NCI-H1092 treated with DMSO at 0.1 percent for 48 hours (cell line): ENCODE measurements around the gene L3MBTL4.

Experiments
- DNase-seq: peaks from one replicate; lab custom pipeline; 2025; lab: John Stamatoyannopoulos, UW

Gene L3MBTL4

DNA sequence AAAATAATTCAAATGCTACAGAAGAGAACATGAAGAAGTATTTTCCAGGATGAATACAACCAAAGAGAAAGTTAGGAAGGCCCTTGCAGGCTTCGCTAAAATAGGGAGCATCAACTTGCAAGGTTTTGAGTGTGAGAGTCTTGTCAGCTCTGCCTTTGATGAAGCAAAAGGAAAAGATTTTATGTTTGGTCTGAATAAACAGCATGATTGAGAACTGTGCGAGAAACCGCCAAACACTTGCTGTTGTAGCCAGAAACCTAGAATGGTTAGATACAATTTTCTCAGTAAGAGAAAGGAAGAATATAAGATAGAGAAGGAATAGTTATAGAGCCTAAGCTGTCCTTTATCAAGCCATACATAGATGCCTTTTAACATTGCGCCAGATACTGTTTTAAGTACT is 163.6 kb downstream of the L3MBTL4 start:
- DNase-seq, result no peak

DNA sequence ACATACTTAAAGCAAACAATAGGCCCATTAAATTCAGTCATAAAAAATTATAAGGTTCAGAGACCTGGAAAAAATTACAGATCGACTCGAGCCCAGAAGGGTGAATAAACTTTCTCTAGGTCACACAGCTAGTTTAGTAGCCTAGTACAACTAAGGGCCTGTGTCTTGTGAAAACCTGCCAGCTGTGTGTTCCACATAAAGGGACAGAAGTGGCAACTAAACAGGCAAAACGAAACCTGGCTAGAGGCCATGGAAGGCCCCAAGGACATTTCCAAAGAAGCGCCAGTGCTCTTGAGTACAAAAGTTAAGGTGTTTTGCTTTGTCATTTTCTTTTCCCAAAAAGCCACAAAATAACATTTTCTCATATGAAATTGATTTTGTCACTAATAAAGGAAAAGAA is 164.9 kb downstream of the L3MBTL4 start:
- no peak for DNase-seq

DNA sequence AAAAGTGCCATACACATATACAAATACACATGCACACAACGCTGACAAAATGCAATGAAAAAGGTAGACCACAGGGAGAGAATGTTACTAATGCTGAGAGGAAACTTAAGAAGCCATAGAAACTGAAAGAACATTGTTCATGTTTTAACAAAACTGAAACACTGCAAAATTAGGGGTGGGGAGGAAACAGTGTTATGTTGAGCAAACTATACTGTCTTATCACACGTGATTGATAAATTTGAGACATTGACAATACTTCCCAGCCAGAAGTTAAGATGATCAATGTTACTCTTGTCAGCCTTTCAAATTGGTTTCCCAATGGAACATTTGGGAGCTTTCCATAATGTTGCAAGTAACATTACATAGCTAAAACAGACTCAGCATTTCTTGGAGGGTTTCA is 165.5 kb downstream of the L3MBTL4 start:
- no peak for DNase-seq

DNA sequence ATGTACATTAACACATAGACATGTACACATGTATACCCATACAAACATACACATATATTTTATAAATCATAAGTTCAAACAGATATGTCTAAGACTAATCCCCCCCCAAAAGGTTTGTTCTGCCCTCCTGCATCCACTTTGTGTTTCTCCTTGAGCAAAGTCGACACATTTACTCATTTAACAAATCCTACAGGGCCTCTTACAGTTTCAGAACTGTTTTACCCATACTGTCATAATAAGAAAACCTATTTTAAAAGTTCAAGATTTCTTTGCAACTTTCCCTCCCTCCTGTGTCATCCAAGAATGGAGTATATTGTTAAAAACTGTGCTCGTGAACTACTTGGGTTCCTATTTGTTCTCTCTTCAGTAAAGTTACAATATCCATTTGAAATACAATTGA is 166.7 kb downstream of the L3MBTL4 start:
- DNase-seq, result no peak

DNA sequence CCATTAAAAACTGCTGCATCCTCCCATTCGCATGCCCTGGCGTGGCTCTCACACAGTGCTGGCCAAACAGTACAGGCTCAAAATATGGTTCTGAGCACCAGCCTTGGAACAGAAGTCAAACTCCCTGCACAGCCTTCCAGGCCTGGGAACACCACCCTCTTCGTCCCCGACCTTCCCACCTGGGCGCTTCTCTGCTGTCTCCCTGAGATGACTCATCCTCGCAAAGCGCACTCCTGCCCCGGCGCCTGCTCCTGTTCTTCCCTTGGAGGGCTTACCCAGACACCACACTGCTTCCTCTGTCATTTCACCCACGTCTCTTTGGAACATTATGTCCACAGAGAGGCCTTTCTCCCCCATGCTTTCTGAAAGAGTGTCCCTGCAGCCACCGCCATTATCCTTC is 172.7 kb downstream of the L3MBTL4 start:
- DNase-seq, result no peak

DNA sequence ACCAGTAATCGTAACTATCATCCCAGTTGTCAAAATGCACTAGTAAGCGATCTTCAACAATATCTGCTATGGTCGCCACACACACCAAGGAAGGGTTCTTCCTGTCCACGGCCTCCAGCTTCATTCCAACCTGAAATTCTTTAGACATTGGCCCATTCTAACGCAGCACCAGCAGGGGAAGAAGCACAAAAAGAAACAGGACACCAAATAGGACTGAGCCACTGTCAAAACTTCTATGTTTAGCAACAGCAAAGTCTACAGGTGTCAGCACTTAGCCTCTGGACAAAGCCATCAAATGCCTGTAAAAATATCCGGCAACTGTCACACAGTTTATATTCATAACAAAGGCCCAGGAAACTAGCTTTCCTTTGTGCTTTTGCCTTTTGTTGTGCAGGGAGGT is 175.0 kb downstream of the L3MBTL4 start:
- no peak for DNase-seq

DNA sequence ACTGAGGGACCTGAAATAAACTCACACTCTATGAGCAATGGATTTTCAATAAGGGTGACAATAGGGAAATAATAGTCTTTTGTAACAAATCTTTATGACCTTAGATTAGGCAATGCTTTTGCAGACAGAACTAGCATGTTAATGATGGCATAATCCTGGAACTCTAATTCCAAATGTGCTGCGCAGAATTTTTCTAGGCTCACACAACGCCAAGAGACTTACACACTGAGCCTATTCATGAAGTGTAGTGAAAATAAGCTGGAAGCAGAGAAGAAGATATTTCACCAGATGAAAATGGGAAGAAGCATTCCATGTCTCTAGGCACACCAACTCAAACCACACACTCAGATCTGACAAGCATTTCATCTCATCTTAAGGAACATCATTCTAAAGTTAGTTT is 178.5 kb downstream of the L3MBTL4 start:
- no peak for DNase-seq

DNA sequence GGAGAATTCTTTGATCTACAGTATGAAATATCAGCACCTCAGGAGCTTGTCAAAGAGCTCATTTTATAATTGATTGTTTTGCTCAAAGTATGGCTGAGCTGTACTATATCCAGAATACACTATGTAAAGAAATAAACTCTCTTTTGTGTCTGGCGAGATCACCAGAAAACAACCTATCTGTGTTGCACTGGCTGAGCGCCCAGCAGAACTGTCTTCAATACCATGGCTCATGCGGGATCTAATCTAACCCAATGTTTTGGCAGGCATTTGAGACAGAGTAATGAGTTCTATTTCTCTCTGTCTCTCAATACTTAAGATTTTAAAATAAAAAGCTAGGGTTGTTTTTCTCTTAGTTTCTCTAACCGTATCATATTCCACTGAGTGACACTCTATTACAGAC is 192.4 kb downstream of the L3MBTL4 start:
- DNase-seq, result no peak

DNA sequence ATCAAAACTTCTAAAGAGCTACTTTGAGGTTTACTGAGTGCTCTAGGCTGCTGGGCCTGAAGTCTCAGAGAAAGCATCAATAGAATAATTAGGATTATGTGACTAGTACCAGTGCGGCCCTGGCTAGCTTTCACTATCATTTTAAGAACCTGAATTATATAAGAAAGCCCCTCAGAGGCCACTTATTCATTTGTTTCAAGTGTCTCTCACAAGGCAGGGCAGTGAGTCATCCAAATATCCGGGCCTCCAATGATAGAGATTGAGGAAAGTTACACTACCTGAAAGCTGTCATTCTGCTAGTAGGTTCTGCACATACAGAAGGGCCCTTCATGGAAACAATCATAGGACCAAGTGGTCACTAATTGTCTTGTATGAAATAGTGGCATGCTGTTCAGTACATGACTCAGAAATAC is 193.1 kb downstream of the L3MBTL4 start:
- no peak for DNase-seq

DNA sequence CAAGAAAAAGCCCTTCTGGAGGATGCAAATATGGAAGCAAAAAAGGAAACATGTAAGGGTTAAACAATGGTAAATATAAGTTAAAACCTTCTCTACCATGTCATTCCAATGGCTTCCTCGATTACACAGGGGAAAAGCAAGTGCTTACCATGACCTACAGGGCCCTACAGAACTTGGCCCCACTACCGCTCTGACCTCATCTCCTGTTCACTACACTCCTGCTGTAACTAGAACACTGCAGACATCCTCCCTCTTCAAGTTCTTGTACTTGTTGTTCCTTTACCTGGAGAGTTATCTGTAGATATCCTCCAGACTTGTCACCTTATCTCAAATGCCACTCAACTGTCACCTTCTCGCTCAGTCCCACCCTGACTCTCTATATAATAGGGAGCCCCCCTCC is 194.6 kb downstream of the L3MBTL4 start:
- DNase-seq, result no peak

DNA sequence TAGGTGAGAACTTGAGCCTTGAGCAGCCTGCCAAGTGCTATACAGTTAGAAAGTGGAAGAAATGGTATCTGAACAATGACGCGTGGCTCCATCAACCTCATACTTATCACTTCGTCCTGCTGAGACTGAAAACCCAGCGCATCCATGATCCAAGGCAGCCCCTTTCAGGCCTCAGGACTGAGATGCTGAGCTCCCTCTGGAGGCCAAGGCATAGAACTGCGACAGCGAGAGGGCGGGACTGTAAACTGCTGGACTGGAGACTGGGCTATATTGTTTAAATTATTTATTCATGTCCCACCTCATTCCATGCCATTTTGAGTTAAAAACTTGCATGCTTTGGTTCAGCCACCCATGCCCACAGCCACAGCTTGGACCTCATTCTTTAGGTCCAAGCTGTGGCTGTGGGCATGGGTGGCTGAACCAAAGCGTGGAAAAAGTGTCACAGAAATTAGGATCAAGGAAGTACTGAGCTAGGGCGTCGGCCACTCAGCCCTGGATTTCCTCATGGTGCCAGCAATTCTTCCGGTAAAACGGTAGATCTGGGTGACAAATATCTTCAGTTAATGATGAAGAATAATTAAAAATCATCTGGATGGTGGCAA is 195.5 kb downstream of the L3MBTL4 start:
- peak; percentile 4 for DNase-seq

DNA sequence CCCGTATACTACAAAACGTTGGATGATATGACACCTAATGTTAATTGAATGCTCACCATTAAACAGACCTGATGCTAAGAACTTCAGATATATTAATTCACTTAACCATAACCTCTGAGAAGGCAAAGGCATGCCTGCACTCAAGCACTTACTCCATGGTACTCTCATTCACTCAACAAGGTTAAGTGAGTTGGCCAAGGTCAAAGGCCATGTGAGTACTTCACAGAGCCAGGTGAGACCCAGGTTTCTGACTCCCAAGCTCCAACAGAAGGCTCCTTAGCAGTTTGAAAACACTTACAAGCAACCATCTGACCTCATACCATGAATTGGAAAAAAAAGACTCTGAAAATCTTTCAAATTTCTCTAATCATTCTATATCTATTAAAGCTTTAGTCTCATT is 198.8 kb downstream of the L3MBTL4 start:
- DNase-seq, result no peak

DNA sequence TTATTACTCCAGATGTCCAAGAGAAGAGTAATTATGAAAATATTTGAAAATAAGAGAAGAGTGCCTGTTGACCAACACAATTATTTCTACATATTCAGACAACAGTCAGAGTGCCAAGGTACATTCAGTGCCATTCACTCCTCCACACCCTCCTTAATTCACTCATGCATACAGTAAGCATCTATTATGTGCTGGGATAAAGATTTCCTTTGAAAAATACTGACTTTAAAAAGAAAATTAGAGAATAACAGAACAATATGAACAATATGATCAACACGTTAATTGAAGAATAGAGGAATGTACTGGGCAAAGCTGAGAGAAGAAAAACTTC is 203.6 kb downstream of the L3MBTL4 start:
- DNase-seq, result no peak

DNA sequence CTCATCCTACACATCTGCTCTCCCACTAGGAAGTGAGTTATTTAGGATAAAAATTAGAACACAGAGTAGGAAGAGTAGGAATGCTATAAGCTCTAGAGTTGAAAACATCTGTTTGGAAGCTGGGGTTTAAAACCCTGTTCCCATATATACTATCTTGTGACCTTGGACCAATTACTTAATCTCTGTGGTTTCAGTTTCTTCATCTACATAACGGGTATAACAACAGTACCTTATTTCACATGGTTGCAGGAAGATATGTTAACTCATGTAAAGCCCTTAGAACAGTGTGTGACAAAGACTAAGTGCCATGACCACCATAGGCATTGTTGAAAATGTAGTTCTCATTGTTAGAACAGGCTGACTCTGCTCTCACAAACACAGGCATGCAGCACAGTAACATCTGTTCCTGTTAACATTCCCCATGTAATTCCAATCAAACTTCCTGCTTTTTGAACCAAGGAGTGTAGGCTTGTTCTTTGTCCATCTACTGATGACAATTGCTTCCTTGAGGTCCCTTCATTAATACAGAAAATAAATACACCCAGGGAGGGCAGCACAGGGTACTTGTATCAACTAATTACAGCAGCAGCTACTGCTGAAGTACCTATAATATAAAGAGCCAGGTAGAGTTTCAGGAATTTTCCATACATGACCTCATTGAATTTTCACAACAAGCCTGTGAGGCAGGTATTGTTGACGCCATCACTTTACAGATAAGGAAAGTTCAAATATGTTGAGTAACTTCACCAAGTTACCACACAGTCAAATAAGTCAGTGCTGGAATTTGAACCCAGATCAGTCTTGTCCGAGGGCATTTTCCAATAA is 204.2 kb downstream of the L3MBTL4 start:
- DNase-seq, result no peak

DNA sequence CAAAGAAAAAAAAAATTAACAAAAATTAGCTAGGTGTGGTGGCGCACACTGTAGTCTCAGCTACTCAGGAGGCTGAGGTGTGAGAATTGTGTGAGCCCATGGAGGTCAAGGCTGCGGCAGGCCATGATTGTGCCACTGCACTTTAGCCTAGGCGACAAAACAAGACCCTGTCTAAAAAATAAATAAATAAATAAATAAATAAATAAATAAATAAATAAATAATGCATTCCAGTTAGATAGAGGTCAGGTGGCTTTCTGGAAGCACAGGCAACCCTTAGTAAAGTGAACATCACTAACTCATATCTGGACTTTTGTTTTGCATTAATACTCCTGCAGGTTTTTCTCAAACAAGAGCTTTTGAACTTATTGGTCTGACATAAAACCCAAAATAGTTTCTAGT is 206.8 kb downstream of the L3MBTL4 start:
- DNase-seq, result no peak

DNA sequence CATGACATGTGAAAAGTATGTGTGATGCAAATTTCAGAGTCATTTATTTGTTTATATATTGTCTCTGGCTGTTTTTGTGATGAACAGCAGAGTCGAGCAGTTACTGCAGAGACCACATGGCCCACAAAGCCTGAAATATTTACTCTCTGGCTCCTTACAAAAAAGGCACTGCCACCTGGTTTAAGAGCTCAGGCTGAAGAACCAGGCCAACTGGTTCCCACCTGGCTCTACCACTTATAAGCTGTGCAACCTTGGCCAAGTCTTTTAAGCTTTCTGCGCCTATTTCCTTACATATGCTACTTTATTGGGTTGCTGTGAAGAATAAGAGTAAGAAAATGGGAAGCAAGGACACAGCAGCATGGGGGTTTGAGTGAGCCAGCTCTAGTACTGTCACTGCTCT is 207.6 kb downstream of the L3MBTL4 start:
- DNase-seq, result no peak

DNA sequence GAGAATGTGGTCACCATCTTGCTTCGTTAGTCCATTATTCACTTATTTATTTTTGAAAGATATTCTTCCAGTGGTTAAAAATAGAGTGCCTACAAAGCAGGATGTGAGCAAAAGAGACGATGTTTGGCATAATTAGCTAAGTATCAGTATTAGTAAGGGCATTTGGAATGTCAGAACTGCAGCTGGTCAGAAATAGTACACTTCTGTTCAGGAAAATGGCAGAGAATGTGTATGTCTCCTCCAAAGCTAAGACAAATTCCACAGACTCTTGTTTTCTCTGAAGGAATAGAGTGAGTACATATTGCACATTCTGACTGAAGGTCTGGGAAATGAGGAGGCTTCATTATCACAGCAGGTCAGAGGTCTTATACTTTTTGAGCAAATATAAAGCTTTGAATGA is 209.0 kb downstream of the L3MBTL4 start:
- no peak for DNase-seq

DNA sequence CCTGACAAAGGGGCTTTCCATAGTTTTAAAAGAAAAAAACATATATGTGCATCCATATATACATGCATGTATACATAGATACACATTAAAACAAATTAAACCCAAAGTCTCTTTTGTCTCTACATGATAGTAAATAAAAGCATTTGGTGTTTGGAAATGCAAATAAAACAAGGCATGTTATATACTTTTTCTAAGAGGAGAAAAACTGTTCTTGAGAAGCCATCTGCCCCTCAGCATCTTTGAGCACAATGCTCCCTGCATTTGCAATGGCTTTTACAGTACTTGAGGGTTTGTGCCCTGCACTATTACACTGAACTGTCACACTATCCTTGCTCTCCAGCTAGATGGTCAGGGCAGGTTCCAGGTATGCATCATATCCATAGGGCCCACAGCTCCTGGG is 210.2 kb downstream of the L3MBTL4 start:
- DNase-seq, result no peak

DNA sequence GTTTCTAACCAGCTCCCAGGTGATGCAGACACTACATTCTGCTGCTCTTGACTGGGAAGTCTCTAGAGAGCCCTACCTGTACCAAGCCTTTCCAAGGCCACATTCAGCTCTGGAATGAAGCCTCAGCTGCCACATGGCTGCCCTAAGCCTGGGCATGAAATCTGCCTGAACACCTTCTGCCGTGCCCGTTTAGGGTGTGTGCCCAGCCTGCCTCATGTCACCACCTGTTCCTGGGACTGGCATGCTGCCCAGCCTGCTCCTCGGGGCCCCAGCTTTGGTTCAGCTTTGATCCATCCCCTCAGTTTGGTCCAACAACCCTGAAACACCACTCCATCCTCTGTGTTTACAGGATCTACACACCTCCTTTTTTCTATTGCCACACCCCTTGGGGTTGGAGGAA is 210.9 kb downstream of the L3MBTL4 start:
- peak; percentile 4 for DNase-seq

DNA sequence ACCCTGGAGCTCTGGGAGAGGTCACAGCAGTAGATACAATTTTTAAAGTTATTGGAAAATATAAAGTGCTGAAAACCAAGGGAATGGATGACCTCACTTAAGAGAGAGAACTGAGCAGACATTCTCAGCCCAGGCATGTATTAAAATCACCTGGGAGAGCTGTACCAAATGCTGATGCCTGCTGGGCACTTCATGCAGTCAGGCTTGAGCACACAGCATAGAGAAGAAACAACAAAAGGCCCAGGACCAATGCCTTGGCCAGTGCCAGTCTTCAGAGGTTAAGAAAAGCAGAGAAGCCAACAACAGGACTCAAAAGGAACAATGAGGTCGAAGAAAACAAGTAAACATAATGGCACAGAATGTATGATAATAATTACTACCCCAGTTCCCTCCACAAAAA is 211.8 kb downstream of the L3MBTL4 start:
- no peak for DNase-seq

DNA sequence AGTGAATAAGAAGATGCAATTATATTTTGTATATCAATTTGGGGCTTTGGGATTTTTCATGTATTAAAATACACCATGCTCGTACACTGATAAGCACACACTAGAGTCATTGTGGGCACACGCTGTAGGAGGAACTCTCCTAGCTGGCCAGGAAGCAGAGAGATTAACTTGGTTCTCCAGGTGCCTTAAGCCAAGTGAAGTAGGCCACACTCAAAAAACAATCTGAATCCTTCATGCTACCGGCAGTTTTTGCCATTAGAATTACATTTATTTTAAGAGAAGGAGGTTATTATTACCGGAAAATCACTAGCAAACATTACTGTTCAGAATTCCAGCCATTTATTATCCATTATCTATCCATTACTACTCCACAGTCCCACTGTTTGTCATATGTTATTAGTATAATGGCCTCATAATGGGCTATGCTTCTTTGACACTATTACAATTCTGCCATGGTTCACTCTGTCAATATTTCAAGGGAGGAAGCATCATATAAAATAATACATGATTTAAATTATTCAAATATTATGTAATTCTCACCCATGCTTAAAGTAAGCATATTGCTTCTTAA is 214.4 kb downstream of the L3MBTL4 start:
- DNase-seq, result peak; percentile 0

DNA sequence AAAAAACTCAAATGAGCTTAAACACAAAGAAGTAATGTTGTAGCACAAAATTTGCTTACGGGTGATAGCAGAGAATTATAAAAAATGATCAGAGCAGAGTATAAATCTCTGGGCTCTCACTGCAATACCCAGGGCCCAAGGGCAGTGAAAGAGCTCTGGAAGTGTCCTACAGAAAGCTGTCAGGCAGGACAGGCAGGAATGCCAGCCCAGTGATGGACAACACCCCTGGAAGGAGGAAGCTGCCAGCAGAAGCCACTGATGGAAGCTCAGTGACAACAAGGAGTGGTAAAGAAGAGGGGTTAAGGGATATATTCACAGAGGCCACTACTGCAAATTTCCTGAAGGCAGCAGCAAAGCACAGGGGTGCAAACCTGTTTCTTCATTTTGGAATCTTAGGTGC is 214.9 kb downstream of the L3MBTL4 start:
- no peak for DNase-seq

DNA sequence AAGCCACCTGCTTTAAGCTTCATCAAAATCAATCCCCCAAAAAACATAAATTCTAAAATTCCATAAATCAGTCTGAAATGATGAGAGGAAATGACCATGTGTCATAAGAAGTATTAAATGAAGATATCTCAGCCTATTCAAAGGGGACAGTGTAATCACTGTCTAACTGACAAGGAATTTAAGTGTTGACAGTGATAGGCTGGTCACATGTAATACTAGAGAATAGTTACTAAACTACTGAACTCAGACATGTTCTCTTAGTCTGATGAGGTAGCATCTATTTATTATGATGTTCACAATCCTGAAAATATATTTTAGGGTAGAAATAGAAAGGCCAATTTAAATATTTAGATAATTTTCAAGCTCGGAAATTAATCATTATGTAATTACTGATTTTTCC is 216.1 kb downstream of the L3MBTL4 start:
- DNase-seq, result no peak

DNA sequence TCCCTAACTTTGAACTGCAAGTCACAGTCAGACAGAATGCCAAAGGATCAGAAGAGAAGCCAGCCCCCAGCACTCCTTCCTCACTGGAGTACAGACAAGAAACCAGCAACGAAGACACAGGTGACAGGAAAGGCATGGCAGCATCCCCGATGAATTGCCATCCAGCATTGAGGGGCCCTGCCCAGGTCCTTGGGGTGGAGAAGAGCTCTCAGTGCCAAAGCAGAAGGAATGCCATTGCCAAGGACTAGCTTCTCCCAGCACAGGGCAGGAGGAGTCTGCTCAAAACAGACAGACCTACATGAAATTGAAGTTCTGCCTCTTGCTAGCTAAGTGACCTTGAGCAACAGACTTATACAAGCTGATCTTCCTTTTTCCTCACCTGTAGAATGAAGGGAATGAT is 220.1 kb downstream of the L3MBTL4 start:
- no peak for DNase-seq
